Endothelial cell of umbilical vein (primary cell): ENCODE data around the gene CACNA1B. TPM values are rescaled to one million over a fixed set of nuclear protein-coding genes. Genes with fewer than 3 reads are reported as not detected.

Experiments
- BruUV-seq: library from RNA; stranded (reverse); fragments of 400-500 nt; replicated peaks from 2 replicates; lab custom pipeline; 2021; lab: Mats Ljungman, UMichigan
- CTCF ChIA-PET: fragments of 300-600, 350-600 bp; sonication (Branson Sonifier 250); formaldehyde crosslinking; loops from one replicate; lab custom pipeline; 2021; ENCODE audit warnings: antibody characterized with exemption, inconsistent platforms; lab: Charles Lee
- POLR2A ChIA-PET: fragments of 300-600, 350-600 bp; sonication (Branson Sonifier 250); formaldehyde crosslinking; loops from one replicate; lab custom pipeline; 2021; ENCODE audit warnings: antibody characterized with exemption, inconsistent platforms; lab: Charles Lee
- DNase-seq: peaks from one replicate; pipeline ENCODE4 v3.0.0-alpha.2; 2011; ENCODE audit warnings: low read depth, low spot score
- FAIRE-seq: peaks from 2 replicates; lab custom pipeline; 2011; peaks lifted over from hg19 to GRCh38; lab: Jason Lieb, UNC
- H2AFZ ChIP-seq: 2 replicates; pipeline ENCODE4 v1.6.0; 2012; ENCODE audit warnings: low read depth, low read length, control low read depth, inconsistent platforms
- H3K27ac ChIP-seq: 2 replicates; pipeline ENCODE4 v1.5.1; 2011; ENCODE audit warnings: low read depth, mild to moderate bottlenecking, control low read depth, low read length, moderate library complexity; ENCODE audit not compliant: insufficient read depth
- H3K27me3 ChIP-seq, 2 experiments: 2 replicates each; pipeline versions ENCODE4 v1.6.0 to v1.6.1; 2011; ENCODE audit warnings: low read length in 2 of 2, mixed read lengths in 1 of 2; ENCODE audit not compliant: control insufficient read depth in 2 of 2, insufficient read depth in 2 of 2
- H3K36me3 ChIP-seq, 2 experiments: 2 replicates in 1 of 2; 3 replicates in 1 of 2; pipeline ENCODE4 v1.5.1; 2011; ENCODE audit warnings: low read length in 2 of 2, mild to moderate bottlenecking in 1 of 2, moderate library complexity in 1 of 2; ENCODE audit not compliant: control insufficient read depth in 2 of 2, insufficient read depth in 2 of 2; ENCODE audit errors: extremely low read depth in 1 of 2
- H3K4me1 ChIP-seq: 3 replicates; pipeline ENCODE4 v1.5.1; 2011; ENCODE audit warnings: mild to moderate bottlenecking, low read length; ENCODE audit not compliant: control insufficient read depth, insufficient read depth; ENCODE audit errors: extremely low read depth
- H3K4me2 ChIP-seq: 2 replicates; pipeline ENCODE4 v1.6.1; 2011; ENCODE audit warnings: low read length, control low read depth, mixed read lengths; ENCODE audit not compliant: insufficient read depth
- H3K4me3 ChIP-seq, 3 experiments: fragments of 200-600 bp in 1 of 3; sonication (generic), shearing (Covaris generic) in 1 of 3; replicated peaks in 1 of 3; 2 replicates each; pipeline ENCODE4 v1.5.1; 2011 to 2016; ENCODE audit warnings: control low read depth in 3 of 3, low read length in 3 of 3, mild to moderate bottlenecking in 2 of 3, inconsistent platforms in 1 of 3, low read depth in 1 of 3, moderate library complexity in 1 of 3; ENCODE audit not compliant: insufficient read depth in 1 of 3
- H3K79me2 ChIP-seq: 2 replicates; pipeline ENCODE4 v1.6.0; 2012; ENCODE audit warnings: low read length, inconsistent platforms; ENCODE audit not compliant: control insufficient read depth, insufficient read depth
- H3K9ac ChIP-seq: replicated peaks from 2 replicates; pipeline ENCODE3; 2011; ENCODE audit warnings: low read length, control low read depth; ENCODE audit not compliant: insufficient read depth; ENCODE audit errors: extremely low read depth
- H3K9me1 ChIP-seq: replicated peaks from 3 replicates; pipeline ENCODE4 v1.6.0; 2011; ENCODE audit warnings: mild to moderate bottlenecking, low read length; ENCODE audit not compliant: control insufficient read depth, insufficient read depth; ENCODE audit errors: extremely low read depth
- H3K9me3 ChIP-seq: replicated peaks from 2 replicates; pipeline ENCODE4 v1.5.1; 2012; ENCODE audit warnings: low read length, inconsistent platforms; ENCODE audit not compliant: control insufficient read depth, insufficient read depth
- H4K20me1 ChIP-seq: replicated peaks from 2 replicates; pipeline ENCODE3; 2011; ENCODE audit warnings: mild to moderate bottlenecking, low read length; ENCODE audit not compliant: control insufficient read depth, insufficient read depth; ENCODE audit errors: extremely low read depth
- CTCF ChIP-seq, 2 donors: IDR thresholded peaks; 1 replicate in 1 of 2; 2 replicates in 1 of 2; pipeline ENCODE4 v1.5.1; 2011; ENCODE audit warnings: low read length in 2 of 2, mild to moderate bottlenecking in 2 of 2, moderate library complexity in 2 of 2, control low read depth in 1 of 2, inconsistent platforms in 1 of 2, low read depth in 1 of 2; ENCODE audit not compliant: insufficient read depth in 1 of 2; ENCODE audit errors: extremely low read depth in 1 of 2
- EZH2 ChIP-seq: IDR thresholded peaks from 2 replicates; pipeline ENCODE4 v1.6.1; 2012; ENCODE audit warnings: borderline replicate concordance, low read depth, mild to moderate bottlenecking, moderate library complexity, low read length, inconsistent platforms; ENCODE audit not compliant: severe bottlenecking
- GATA2 ChIP-seq: IDR thresholded peaks from 2 replicates; pipeline ENCODE4 v1.7.0; 2011; ENCODE audit warnings: low read depth, mild to moderate bottlenecking, moderate library complexity, mixed read lengths, low read length; ENCODE audit not compliant: insufficient read length, insufficient read depth
- JUN ChIP-seq: IDR thresholded peaks from 2 replicates; pipeline ENCODE4 v1.6.1; 2011; ENCODE audit warnings: borderline replicate concordance, low read depth; ENCODE audit not compliant: insufficient read length, insufficient read depth
- MAX ChIP-seq: IDR thresholded peaks from 2 replicates; pipeline ENCODE4 v1.6.1; 2011; ENCODE audit not compliant: insufficient read depth, insufficient read length
- dilution Hi-C: fragments of 300-500 bp; cut with MboI; formaldehyde crosslinking; loops from one replicate; pipeline ENCODE4 v1.15.0; 2019; ENCODE audit warnings: low sequenced_read_pairs; ENCODE audit not compliant: extremely low pct_ligation_motif_present
- intact Hi-C: fragments of 100-400 bp; cut with micrococcal nuclease; formaldehyde crosslinking; loops from one replicate; pipeline ENCODE4 v1.10.0; 2022
- polyA plus RNA-seq, 4 experiments: library from polyadenylated mRNA; depleted of rRNA in 3 of 4; stranded (reverse) in 3 of 4; unstranded in 1 of 4; fragments of >200 nt; gene quantifications; 2 replicates each; pipeline versions ENCODE4 v1.2.1 to v1.2.3, GENCODE V29; 2011 to 2012; ENCODE audit warnings: missing spikeins in 1 of 4
- total RNA-seq: library from RNA; stranded (reverse); gene quantifications from 2 replicates; pipeline ENCODE4 v1.2.3, GENCODE V29; 2021

Gene CACNA1B
- total and polyA plus RNA-seq, 2 donors (not counting 3 experiments of a cell fraction or from before 2014, with no cell fraction given), result 0.11 to 0.41 TPM

DNA sequence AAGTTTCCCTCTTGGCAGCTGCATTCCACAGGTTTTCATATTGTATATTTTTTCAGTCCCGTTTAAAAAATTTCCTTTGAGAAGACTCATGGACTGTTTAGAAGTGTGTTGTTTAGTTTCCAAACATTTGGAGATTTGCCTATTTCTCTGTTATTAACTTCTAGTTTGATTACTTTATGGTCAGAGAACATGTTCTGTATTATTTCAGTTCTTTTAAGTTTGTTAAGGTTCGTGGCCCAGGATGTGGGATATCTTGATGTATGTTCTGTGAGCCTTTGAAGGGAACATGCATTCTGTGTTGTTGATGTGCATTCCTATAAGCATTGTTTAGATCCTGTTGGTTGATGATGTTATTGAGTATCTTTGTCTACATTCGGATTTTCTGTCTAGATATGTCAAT lies 153.6 kb downstream of the CACNA1B start:
- POLR2A ChIA-PET, result no interaction called here
- no TSS peak for BruUV-seq

More for the DNA sequence above, 153.6 kb downstream of the CACNA1B start:
- Histone ChIP-seq H3K79me2 (no peaks in the 10 kb centered on the region), H3K4me2 (no peak overlapping the region), H3K9me1 (no peaks in the 10 kb centered on the region), H3K36me3 (no peaks in the 10 kb centered on the region), H3K27ac (no peak overlapping the region), H3K9me3 (no peaks in the 10 kb centered on the region), H3K9ac (no peak overlapping the region), H2AFZ (no peak overlapping the region), H4K20me1 (no peaks in the 10 kb centered on the region), H3K4me3 (no peak overlapping the region), H3K4me1 (no peaks in the 10 kb centered on the region), H3K27me3 (no peaks in the 10 kb centered on the region)
- CTCF ChIA-PET, result no interaction called here
- dilution Hi-C loops (no loop called here), intact Hi-C loops (no loop called here)
- DNase-seq, result no peak
- TF ChIP-seq JUN, result no peak
- TF ChIP-seq GATA2, result no peak
- no peak for TF ChIP-seq CTCF (IDR thresholded peaks at IDR 0.05; ENCODE audit: extremely low read depth in 1 of 2, insufficient read depth in 1 of 2, low read depth in 1 of 2, low read length in 2 of 2)
- no peak for TF ChIP-seq EZH2
- no peak for TF ChIP-seq MAX
- FAIRE-seq, result no peak
